PFSK-1 (cell line): ENCODE measurements around the gene EHD2.

Experiments
- FOXP2 ChIP-seq: optimal IDR thresholded peaks from 2 replicates; pipeline ENCODE3; 2011; ENCODE audit warnings: borderline replicate concordance, control low read depth, inconsistent platforms; ENCODE audit not compliant: insufficient read depth; ENCODE audit errors: extremely low read length, extremely low read depth
- POLR2AphosphoS5 ChIP-seq: IDR thresholded peaks from 2 replicates; pipeline ENCODE4 v1.6.1; 2012; ENCODE audit warnings: low read depth, mild to moderate bottlenecking, control low read depth, low read length, moderate library complexity
- REST ChIP-seq, 2 experiments: IDR thresholded peaks; 2 replicates each; pipeline versions ENCODE4 v1.6.1 to v1.8.0; 2011 to 2012; ENCODE audit warnings: low read depth in 2 of 2, low read length in 2 of 2, control low read depth in 1 of 2, inconsistent platforms in 1 of 2, mild to moderate bottlenecking in 1 of 2, moderate library complexity in 1 of 2; ENCODE audit not compliant: insufficient read depth in 1 of 2
- SIN3A ChIP-seq: IDR thresholded peaks from 2 replicates; pipeline ENCODE4 v1.6.1; 2012; ENCODE audit warnings: mild to moderate bottlenecking, low read length, moderate library complexity, borderline replicate concordance; ENCODE audit not compliant: insufficient read depth
- TAF1 ChIP-seq: IDR thresholded peaks from 2 replicates; pipeline ENCODE4 v1.6.1; 2012; ENCODE audit warnings: low read length, control low read depth, borderline replicate concordance; ENCODE audit not compliant: insufficient read depth

Gene EHD2

GRCh38 chr19:47691090-47691489 is 22.1 kb upstream of the EHD2 start:
- TF ChIP-seq POLR2AphosphoS5 (no peak), FOXP2 (no peak), REST (IDR thresholded peaks at IDR 0.05; ENCODE audit: insufficient read depth in 1 of 2, low read depth in 2 of 2, low read length in 2 of 2) (no peak), TAF1 (no peak), SIN3A (no peak)

GRCh38 chr19:47691782-47692181 is 21.4 kb upstream of the EHD2 start:
- TF ChIP-seq SIN3A (no peak), TAF1 (no peak), POLR2AphosphoS5 (no peak), REST (IDR thresholded peaks at IDR 0.05; ENCODE audit: insufficient read depth in 1 of 2, low read depth in 2 of 2, low read length in 2 of 2) (no peak), FOXP2 (no peak)

GRCh38 chr19:47693489-47693888 is 19.7 kb upstream of the EHD2 start:
- TF ChIP-seq REST (IDR thresholded peaks at IDR 0.05; ENCODE audit: insufficient read depth in 1 of 2, low read depth in 2 of 2, low read length in 2 of 2) (no peak), FOXP2 (no peak), POLR2AphosphoS5 (no peak)

- TF ChIP-seq SIN3A (no peak), TAF1 (no peak), POLR2AphosphoS5 (no peak)
Observed at GRCh38 chr19:47693903-47694302, 19.3 kb upstream of the EHD2 start.

GRCh38 chr19:47694466-47695273 is 18.6 kb upstream of the EHD2 start:
- no peak for TF ChIP-seq SIN3A
- no peak for TF ChIP-seq POLR2AphosphoS5
- TF ChIP-seq TAF1 = no peak
- no peak for TF ChIP-seq REST (IDR thresholded peaks at IDR 0.05; ENCODE audit: insufficient read depth in 1 of 2, low read depth in 2 of 2, low read length in 2 of 2)
- no peak for TF ChIP-seq FOXP2
